ENCODE results near the gene HOXD12. TPM values are rescaled to one million over a fixed set of nuclear protein-coding genes. Genes with fewer than 3 reads are reported as not detected.

Gene HOXD12
- total RNA-seq, 1 donor from 2014 or later, result not detected

- DNase-seq (ENCODE audit: low spot score), result peak; percentile 55
Observed at GRCh38 chr2:176118601-176119339, 19.2 kb downstream of the HOXD12 start.

DNA sequence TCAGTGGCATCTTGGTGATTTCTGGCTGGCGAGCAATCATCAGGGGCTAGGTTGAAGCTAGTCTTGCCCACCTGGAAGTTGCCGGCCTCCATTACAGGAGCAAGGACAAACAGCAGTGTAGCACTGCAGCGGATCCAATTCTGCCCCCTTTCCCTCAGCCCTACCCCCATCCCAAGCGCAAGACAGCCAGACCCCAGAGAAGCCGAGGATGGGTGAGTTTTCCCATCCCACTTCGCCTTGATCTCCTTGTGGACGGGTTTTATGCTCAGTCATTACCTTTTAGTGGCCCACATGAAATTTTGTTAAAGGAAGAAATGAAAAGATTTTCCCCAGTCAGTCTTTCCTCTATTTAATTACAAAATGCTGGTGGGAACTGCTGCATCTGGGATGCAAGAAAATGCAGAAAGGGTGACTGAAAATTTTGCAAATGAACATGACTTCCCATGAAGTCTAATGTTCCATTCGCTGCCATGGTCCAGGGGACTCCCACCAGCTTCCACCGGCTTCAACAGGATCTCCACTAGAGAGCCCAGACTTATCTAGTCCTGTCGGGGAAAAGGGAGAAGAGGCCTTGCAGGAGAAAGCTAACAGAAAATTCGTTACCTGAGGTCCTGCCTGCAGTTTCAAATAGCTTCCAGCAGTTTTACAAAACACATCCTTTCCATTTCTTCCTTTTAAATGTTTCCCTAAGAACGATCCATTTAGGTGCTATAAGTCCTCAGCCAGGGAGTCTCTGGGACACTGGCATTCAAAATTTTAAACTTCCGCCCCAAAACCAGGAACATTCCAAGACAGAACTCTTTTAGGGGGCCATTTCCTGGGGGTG lies 21.0 kb downstream of the HOXD12 start:
- DNase-seq (ENCODE audit: low spot score), result no peak

- peak; percentile 81 for DNase-seq (ENCODE audit: low spot score)
Observed at GRCh38 chr2:176121190-176122051, 21.8 kb downstream of the HOXD12 start.

DNA sequence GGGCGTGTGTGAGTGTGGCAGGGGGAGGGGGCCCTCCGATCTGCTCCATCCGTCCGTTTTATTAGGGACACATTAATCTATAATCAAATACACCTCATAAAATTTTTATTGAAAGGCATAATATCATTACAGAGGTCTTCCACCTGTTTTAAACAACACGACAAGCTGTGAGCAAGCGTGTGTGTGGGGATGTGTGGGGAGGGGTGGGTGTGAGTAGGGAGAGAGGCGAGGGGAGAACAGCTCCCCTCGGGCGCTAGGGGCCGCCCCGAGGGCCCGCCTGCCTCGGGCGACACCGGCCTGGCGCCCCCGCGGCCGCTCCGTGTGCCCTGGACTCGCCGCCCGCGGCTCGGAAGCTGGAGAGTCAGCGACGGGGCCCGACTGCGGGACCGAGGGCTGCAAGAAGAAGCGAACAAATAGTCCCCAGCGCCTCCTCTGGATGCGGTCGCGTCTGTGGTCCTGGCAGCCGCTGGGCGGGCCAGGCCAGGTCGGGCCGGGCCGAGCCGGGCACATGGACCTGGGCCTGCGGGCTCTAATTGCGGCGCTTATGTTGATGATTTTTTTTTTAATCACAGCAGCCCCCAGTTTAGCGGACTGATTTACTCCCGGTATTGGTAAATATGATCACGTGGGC lies 22.6 kb downstream of the HOXD12 start:
- DNase-seq (ENCODE audit: low spot score), result no peak

- DNase-seq (ENCODE audit: low spot score), result peak; percentile 91
Observed at GRCh38 chr2:176122683-176123410, 23.3 kb downstream of the HOXD12 start, which contains the start of gene HOXD9. HOXD9 (plus strand) TSS chr2:176122719; CDS start chr2:176122769, 50 bp downstream.

GRCh38 chr2:176123411-176124109 lies 24.0 kb downstream of the HOXD12 start:
- DNase-seq (ENCODE audit: low spot score), result no peak

DNA sequence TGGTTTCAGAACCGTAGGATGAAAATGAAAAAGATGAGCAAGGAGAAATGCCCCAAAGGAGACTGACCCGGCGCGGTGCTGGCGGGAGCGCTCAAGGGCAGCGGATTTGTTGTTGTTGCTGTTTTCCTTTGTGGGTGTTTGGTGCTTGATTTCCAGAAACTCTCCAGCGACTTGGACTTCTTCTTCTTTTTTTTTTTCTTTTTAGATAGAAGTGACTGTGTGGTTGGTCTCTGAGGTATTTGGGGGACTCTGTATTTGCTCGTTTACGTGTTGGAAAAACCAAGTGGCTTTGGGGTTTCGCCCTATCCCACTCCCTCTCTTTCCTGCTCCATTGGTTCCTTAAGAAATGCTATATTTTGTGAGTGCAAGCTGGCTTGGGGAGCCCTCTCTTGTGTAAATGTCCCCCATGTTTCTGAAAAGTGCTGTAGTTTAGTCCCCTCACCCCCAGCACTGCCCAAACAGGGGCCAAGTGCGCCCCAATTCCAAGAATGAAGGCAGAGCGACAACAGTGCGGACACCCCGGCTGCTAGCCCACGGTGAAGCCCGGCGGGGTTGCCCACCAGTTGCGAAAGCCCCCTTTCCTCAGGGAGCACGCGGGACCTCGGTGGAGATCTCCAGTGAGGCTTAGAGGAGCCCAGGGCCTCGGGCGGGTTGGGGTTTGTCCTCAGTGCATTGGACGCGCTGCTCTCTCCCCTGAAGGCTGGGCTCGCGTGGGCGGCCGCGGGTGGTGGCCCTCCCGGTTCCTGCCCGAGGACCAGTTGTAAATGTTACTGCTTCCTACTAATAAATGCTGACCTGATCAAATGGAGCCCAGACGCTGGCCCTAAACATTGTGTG lies 24.7 kb downstream of the HOXD12 start:
- DNase-seq (ENCODE audit: low spot score), result peak; percentile 78

DNA sequence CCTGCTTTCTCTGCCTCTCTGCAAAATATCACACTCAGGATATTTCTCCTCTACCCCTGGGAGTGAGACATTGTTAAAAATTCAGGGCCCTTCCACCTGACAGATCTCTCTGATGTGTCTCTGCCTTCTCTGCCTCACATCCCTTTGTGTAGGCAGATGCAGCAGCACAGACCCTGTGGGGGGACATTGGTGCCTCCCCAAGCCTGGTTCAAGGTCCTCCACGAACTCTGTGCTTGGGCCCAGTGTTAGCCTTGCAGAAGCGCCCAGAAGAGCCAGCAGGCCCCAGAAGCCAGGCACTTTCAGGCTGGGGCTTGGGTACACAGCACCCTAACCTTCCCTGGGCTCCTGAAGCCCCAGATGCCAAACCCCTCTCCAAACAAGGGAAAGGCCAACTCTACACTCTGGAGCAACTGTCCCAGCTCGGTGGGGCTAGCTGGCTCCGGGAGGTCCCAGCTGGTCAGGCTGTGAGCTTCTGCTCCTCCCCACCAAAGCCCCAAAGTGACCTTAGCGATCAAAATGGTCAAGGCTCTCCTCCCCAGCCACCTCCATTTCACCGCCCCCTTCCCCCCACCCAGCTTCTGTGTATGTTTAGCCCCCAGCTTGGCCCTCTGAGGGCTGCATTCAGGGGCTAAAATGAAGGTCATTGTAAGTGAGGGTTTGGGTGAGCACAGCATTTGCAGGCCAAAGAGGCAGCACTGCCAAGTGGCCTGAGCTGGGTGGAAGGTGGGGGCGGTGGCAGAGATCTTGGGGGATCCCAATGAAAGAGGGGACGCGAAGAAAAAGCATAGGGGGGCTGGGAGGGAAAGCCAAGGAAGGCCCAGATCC lies 25.6 kb downstream of the HOXD12 start:
- DNase-seq (ENCODE audit: low spot score), result peak; percentile 65

DNA sequence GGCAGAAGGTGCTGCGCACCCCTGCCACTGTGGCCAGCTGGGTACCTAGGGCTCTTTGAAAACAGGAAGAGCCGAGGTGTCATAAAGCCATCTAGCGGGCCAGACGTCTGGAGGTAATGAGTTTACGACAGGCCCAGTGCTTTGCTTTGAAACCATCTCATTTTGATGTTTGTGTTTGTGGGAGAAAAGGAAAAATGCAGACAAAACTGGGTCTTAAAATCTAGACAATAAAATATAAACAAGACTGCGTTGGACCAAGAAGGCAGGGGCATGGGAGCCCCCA lies 26.1 kb downstream of the HOXD12 start:
- no peak for DNase-seq (ENCODE audit: low spot score)

GRCh38 chr2:176126929-176127773 lies 27.6 kb downstream of the HOXD12 start:
- DNase-seq (ENCODE audit: low spot score), result no peak

- no peak for DNase-seq (ENCODE audit: low spot score)
Observed at GRCh38 chr2:176127774-176128072, 28.1 kb downstream of the HOXD12 start.

DNA sequence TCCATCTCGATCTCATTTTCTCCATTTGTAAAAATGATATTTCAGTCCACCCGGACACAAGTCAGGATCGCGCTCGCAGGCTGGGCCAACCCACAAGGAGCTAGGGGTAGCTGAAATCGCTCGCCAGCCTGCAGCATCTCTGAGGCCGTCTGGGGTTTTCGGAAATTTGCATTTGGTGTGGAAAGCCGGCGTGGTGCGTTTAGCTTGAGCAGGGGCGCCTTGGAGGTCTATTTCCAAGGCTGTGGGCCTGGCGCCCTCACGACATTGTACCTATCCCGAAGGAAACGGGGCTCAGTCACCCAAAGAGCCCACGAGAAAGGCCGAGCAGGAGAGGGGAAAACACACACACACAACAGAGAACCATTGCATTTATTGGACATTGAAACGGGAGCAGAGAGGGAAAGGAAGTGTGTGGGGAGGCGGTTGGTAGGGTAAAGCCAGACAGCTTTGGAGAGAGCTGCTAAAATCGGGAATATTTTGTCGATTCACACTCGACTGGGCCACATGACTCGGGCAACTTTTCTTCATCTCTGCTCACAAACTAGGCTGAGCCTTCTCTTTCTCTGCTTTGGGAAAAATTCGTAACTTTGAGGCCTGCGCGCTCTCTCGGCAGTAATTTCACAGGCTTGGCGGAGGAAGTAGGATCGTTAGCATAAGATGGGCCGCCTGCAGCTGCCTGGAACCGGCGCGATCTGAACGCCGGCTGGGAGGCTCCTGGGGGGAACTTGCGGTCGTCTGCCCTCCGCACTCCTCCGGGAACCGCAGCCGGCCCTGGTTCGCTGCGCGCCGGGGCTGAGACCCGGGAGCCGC lies 28.8 kb downstream of the HOXD12 start:
- peak; percentile 88 for DNase-seq (ENCODE audit: low spot score)

GRCh38 chr2:176128982-176129796 lies 29.6 kb downstream of the HOXD12 start, which contains the start of gene HOXD8:
HOXD8 (plus strand) TSS chr2:176129705; CDS start chr2:176130367, 662 bp downstream.
- DNase-seq (ENCODE audit: low spot score), result peak; percentile 91

DNA sequence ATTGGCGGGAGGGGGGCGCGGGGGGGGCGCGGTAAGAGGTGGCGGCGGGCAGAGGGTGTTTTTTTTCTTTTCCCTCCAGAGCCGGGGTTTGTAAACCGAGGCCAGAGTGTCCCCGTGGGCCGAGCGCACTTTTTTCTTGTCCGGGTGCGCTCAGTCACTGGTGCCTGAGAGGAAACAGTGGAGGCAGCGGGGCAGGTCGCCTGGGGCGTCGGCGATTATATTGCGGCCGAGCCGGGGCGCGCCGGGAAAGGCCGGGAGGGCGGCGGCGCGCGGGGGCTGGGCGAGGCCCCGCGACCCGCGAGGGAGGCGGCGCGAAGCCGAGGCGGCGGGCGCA lies 30.2 kb downstream of the HOXD12 start:
- peak; percentile 89 for DNase-seq (ENCODE audit: low spot score)

DNA sequence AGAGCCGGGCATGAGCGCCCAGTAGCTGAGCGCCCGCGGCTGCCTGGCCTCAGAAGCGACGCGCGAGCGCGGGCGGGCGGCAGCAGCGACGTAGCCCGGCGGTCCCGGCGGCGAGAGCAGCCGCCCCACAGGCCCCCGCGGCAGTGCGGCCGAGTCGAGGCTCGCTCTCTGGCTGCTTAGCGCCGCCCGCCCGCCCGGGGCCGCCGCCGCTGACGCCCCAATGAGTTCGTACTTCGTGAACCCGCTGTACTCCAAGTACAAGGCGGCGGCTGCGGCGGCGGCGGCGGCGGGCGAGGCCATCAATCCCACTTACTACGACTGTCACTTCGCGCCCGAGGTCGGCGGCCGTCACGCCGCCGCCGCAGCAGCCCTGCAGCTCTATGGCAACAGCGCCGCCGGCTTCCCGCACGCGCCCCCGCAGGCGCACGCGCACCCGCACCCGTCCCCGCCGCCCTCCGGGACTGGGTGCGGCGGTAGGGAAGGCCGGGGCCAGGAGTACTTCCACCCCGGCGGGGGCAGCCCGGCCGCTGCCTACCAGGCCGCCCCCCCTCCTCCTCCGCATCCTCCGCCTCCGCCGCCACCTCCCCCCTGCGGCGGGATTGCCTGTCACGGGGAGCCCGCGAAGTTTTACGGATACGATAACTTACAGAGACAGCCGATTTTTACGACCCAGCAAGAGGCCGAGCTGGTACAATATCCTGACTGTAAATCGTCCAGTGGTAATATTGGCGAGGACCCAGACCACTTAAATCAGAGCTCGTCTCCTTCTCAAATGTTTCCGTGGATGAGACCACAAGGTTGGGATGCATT lies 30.8 kb downstream of the HOXD12 start:
- peak; percentile 90 for DNase-seq (ENCODE audit: low spot score)
